HEK293 (cell line): ENCODE data around the gene RETNLB.

Source experiments
- YY1 ChIP-seq: fragments of 450-650 bp; formaldehyde crosslinking; IDR thresholded peaks from 2 replicates; pipeline ENCODE4 v1.5.1; 2018; ENCODE audit warnings: missing biosample characterization, missing genetic modification characterization
- TF ChIP-seq, protein P1 (sequence below): fragments of 450-650 bp; formaldehyde crosslinking; optimal IDR thresholded peaks from 2 replicates; pipeline ENCODE3; 2016; ENCODE audit warnings: missing biosample characterization, mild to moderate bottlenecking, missing genetic modification characterization

DNA sequence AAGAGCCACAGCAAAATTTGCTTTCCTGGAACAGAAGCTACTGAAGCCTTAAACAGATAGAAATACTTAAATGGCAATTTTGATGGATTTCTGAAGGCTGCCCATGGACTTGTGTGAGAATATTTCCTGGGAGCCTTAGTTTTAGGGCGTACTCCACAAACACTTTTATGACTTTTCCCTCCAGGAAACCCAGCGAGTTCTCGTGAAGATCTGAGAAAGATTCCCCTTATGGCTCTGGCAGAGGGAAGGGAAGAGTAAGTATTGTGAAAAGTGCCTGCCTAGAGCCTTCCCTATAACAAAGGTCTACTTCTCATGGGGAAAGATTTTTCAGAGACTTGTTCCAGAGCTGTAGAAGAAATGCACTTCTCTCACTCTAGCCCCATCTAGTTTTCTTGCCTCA lies 34.3 kb upstream of the RETNLB start:
- no peak for TF ChIP-seq YY1
- TF ChIP-seq, protein P1, sequence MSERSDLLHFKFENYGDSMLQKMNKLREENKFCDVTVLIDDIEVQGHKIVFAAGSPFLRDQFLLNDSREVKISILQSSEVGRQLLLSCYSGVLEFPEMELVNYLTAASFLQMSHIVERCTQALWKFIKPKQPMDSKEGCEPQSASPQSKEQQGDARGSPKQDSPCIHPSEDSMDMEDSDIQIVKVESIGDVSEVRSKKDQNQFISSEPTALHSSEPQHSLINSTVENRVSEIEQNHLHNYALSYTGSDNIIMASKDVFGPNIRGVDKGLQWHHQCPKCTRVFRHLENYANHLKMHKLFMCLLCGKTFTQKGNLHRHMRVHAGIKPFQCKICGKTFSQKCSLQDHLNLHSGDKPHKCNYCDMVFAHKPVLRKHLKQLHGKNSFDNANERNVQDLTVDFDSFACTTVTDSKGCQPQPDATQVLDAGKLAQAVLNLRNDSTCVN (tag by site-specific recombination): no peak
